ACC112 (cell line): ENCODE results near the gene SLC6A11.

Source experiments
- H2AFZ ChIP-seq: fragments of 200-600 bp; sonication (generic); one replicate; pipeline ENCODE4 v1.6.0; 2017; ENCODE audit warnings: antibody characterized with exemption, low read length; ENCODE audit not compliant: unreplicated experiment
- H3K27ac ChIP-seq: fragments of 200-600 bp; sonication (generic); 2 replicates; pipeline ENCODE4 v1.5.1; 2014; ENCODE audit warnings: low read depth, mild to moderate bottlenecking, antibody characterized with exemption, low read length, moderate library complexity
- H3K27me3 ChIP-seq: fragments of 200-600 bp; sonication (generic); 2 replicates; pipeline ENCODE4 v1.6.1; 2014; ENCODE audit warnings: mild to moderate bottlenecking, antibody characterized with exemption, low read length, moderate library complexity, mixed read lengths; ENCODE audit not compliant: insufficient read depth
- H3K36me3 ChIP-seq: fragments of 200-600 bp; sonication (generic); 2 replicates; pipeline ENCODE4 v1.6.1; 2016; ENCODE audit warnings: mild to moderate bottlenecking, antibody characterized with exemption, low read length, moderate library complexity, mixed read lengths; ENCODE audit not compliant: insufficient read depth
- H3K4me1 ChIP-seq: fragments of 200-600 bp; sonication (generic); one replicate; pipeline ENCODE4 v1.6.1; 2016; ENCODE audit warnings: low read length, mixed read lengths; ENCODE audit not compliant: insufficient read depth, unreplicated experiment, control insufficient read depth
- H3K4me3 ChIP-seq: fragments of 200-600 bp; sonication (generic); 2 replicates; pipeline ENCODE4 v1.5.1; 2014; ENCODE audit warnings: mild to moderate bottlenecking, low read depth, low read length
- H3K79me2 ChIP-seq: fragments of 200-600 bp; sonication (generic); one replicate; pipeline ENCODE4 v1.6.0; 2016; ENCODE audit warnings: low read length; ENCODE audit not compliant: control insufficient read depth, unreplicated experiment, insufficient read depth

The SLC6A11 gene

GRCh38 chr3:10839167-10839566 lies 23.1 kb downstream of the SLC6A11 start:
- no peak overlapping the region for H2AFZ ChIP-seq
- H3K4me1 ChIP-seq = no peaks in the 10 kb centered on the region
- H3K27me3 ChIP-seq = peaks cover 94% of the 10 kb centered on the region
- H3K79me2 ChIP-seq = no peaks in the 10 kb centered on the region
- no peak overlapping the region for H3K27ac ChIP-seq
- no peak overlapping the region for H3K4me3 ChIP-seq
- no peaks in the 10 kb centered on the region for H3K36me3 ChIP-seq

- Histone ChIP-seq H3K27me3 (peaks cover 94% of the 10 kb centered on the region), H3K4me3 (no peak overlapping the region), H3K27ac (no peak overlapping the region), H3K4me1 (no peaks in the 10 kb centered on the region), H3K36me3 (no peaks in the 10 kb centered on the region), H2AFZ (no peak overlapping the region), H3K79me2 (no peaks in the 10 kb centered on the region)
These were observed 25.1 kb downstream of the SLC6A11 start for GRCh38 chr3:10841100-10841499.

GRCh38 chr3:10843378-10843777 lies 27.4 kb downstream of the SLC6A11 start:
- Histone ChIP-seq H3K4me1 (no peaks in the 10 kb centered on the region), H2AFZ (no peak overlapping the region), H3K4me3 (no peak overlapping the region), H3K79me2 (no peaks in the 10 kb centered on the region), H3K27ac (no peak overlapping the region), H3K27me3 (peaks cover 95% of the 10 kb centered on the region), H3K36me3 (no peaks in the 10 kb centered on the region)

- Histone ChIP-seq H3K4me1 (no peaks in the 10 kb centered on the region), H3K4me3 (no peak overlapping the region), H3K79me2 (no peaks in the 10 kb centered on the region), H2AFZ (no peak overlapping the region), H3K27me3 (peaks cover 100% of the 10 kb centered on the region), H3K36me3 (no peaks in the 10 kb centered on the region), H3K27ac (no peak overlapping the region)
These were observed 29.2 kb downstream of the SLC6A11 start for GRCh38 chr3:10845001-10845761.

GRCh38 chr3:10845839-10846656 lies 30.0 kb downstream of the SLC6A11 start:
- Histone ChIP-seq H3K27ac (no peak overlapping the region), H3K4me1 (no peaks in the 10 kb centered on the region), H3K36me3 (no peaks in the 10 kb centered on the region), H3K79me2 (no peaks in the 10 kb centered on the region), H2AFZ (no peak overlapping the region), H3K4me3 (no peak overlapping the region), H3K27me3 (peaks cover 99% of the 10 kb centered on the region)

GRCh38 chr3:10846657-10846975 lies 30.6 kb downstream of the SLC6A11 start:
- no peaks in the 10 kb centered on the region for H3K36me3 ChIP-seq
- H2AFZ ChIP-seq = no peak overlapping the region
- no peak overlapping the region for H3K27ac ChIP-seq
- H3K79me2 ChIP-seq = no peaks in the 10 kb centered on the region
- H3K27me3 ChIP-seq = peaks cover 99% of the 10 kb centered on the region
- no peak overlapping the region for H3K4me3 ChIP-seq
- no peaks in the 10 kb centered on the region for H3K4me1 ChIP-seq

GRCh38 chr3:10848261-10848660 lies 32.2 kb downstream of the SLC6A11 start:
- Histone ChIP-seq H3K4me1 (no peaks in the 10 kb centered on the region), H3K27me3 (peaks cover 94% of the 10 kb centered on the region), H3K36me3 (no peaks in the 10 kb centered on the region), H2AFZ (no peak overlapping the region), H3K27ac (no peak overlapping the region), H3K79me2 (no peaks in the 10 kb centered on the region), H3K4me3 (no peak overlapping the region)

GRCh38 chr3:10852066-10852808 lies 36.2 kb downstream of the SLC6A11 start:
- peaks cover 82% of the 10 kb centered on the region for H3K27me3 ChIP-seq

GRCh38 chr3:10855083-10855870 lies 39.2 kb downstream of the SLC6A11 start:
- Histone ChIP-seq H3K27ac (no peak overlapping the region), H3K79me2 (no peaks in the 10 kb centered on the region), H3K4me3 (no peak overlapping the region), H2AFZ (no peak overlapping the region), H3K36me3 (no peaks in the 10 kb centered on the region), H3K27me3 (peaks cover 72% of the 10 kb centered on the region), H3K4me1 (no peaks in the 10 kb centered on the region)

More at GRCh38 chr3:10852066-10852808, 36.2 kb downstream of the SLC6A11 start:
- no peak overlapping the region for H3K4me3 ChIP-seq
- no peak overlapping the region for H2AFZ ChIP-seq
- H3K27ac ChIP-seq = no peak overlapping the region
- H3K79me2 ChIP-seq = no peaks in the 10 kb centered on the region
- no peaks in the 10 kb centered on the region for H3K36me3 ChIP-seq
- H3K4me1 ChIP-seq = no peaks in the 10 kb centered on the region
